Stimulated activated CD4-positive, alpha-beta T cell treated with anti-CD3 and anti-CD28 coated beads, TNF-alpha, amount 100 ng/mL, for 48 hours (primary cell): ENCODE measurements around the gene ZFP14.

Experiments used
- DNase-seq, 3 donors: peaks; one replicate each; pipeline ENCODE4 v3.0.0-alpha.2; 2020; ENCODE audit warnings: low read depth in 3 of 3

The ZFP14 gene

DNA sequence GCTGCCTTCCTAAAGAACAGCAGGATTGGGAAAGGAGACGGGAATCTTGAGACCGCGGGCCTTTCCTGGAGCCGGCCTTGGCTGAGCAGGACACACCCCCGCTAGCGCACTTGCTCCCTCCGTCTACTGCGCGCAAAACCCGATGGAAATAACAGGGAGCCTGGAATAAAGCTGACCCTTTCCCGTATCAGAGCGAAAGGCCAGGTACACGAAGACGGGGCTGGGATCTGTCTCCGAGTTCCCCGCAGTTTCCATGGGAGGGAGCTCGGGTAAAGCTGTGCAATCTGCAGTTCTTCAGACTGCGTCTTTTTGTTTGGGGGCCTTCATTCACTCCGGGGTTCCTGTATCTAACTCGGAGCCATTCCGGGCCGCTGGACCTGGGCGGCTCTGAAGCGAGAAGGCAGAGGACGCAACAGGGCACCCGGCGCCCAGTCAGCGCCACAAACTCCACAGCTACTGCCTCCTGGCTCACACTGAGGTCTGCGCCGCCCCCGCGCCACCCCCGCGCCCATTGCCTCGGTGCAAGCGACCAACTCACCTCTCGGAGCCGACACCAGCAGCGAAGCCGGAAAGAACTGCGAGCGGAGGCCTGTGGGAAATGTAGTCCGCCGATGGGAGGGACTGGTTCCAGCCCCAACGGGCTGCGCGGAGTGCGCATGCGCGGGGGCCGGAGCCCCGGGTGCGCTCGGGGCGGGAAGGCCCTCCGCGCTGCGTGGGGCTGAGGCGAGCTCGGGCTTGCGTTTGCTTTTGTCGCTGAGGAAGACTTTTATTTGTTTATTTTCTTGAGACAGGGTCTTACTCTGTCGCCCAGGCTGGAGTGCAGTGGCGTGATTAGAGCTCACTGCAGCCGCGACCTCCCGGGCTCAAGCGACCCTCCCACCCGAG lies at the start of gene ZFP14:
Gene ZFP14, minus strand, starts transcription at position 577 of the 885 bp plus-strand sequence. CDS start 11,309 bp downstream, outside the sequence.
- DNase-seq: peak; percentile 88 to 91 (median 89)

DNA sequence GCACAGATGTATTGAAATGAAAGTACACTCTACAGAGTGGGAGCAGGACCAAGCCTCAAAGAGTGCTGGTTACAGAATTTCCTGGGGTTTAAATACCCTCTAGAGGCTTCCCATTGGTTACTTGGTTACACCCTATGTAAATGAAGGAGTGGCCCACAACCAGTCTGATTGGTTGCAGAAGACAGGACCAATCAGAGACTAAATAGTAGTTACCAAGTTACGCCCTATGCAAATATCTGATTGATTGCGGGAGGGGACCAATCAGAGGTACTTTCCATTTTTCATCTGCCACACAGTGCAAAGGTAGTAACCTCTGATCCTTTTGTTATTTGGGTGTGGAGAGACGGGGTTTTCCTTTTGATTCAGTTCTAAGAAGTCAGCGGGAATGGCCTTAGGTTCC lies 44.9 kb upstream of the ZFP14 start:
- no peak for DNase-seq

DNA sequence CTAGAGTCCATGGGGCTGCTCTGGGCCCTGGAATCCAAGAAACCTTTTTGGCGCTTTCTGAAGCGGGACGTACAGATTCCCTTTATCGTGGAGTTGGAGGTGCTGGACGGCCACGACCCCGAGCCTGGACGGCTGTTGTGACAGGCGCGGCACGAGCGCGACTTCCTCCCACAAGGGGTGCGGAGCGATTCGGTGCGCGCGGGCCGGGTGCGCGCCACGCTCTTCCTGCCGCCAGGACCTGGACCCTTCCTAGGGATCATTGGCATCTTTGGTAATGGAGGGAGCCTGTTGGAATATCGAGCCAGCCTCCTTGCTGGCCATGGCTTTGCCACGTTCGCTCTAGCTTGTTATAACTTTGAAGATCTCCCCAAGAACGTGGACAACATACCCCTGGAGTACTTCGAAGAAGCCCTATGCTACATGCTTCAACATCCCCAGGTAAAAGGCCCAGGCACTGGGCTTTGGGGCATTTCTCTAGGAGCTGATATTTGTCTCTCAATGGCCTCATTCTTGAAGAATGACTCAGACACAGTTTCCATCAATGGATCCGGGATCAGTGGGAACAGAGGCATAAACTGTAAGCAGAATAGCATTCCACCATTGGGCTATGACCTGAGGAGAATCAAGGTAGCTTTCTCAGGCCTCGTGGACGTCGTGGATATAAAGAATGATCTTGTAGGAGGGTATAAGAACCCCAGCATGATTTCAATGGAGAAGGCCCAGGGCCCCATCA lies 42.9 kb upstream of the ZFP14 start:
- DNase-seq: no peak

DNA sequence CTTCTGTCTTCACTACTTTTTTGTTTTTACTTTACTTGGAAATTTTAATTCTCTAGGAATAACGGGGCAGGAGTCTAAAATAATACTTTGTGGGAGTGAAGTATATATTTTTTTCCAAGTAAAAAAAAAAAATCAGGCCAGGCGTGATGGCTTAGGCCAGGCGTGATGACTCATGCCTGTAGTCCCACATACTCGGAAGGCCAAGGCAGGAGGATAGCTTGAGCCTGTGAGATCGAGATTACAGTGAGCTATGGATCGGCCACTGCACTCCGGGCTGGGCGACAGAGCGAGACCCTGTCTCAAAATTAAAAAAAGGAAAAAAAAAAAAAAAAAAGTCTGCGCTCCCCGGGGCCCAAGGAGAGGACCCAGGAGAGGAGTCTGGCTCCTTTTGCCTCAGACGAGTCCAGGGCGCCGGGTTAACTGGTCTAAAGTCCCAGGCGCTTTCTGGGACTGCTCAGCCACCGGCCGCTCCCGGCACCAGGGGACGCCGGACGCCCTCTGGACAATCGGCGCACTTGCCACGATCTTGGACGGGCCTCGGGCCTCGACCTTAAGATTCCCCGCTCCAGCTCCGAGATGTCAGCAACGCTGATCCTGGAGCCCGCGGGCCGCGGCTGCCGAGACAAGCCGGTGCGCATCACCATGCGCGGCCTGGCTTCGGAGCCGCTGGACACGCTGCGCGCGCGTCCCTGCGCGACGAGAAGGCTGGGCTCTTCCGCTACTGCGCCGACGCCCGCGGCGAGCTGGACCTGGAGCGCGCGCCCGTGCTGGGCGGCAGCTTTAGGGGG lies 42.2 kb upstream of the ZFP14 start:
- DNase-seq: no peak

DNA sequence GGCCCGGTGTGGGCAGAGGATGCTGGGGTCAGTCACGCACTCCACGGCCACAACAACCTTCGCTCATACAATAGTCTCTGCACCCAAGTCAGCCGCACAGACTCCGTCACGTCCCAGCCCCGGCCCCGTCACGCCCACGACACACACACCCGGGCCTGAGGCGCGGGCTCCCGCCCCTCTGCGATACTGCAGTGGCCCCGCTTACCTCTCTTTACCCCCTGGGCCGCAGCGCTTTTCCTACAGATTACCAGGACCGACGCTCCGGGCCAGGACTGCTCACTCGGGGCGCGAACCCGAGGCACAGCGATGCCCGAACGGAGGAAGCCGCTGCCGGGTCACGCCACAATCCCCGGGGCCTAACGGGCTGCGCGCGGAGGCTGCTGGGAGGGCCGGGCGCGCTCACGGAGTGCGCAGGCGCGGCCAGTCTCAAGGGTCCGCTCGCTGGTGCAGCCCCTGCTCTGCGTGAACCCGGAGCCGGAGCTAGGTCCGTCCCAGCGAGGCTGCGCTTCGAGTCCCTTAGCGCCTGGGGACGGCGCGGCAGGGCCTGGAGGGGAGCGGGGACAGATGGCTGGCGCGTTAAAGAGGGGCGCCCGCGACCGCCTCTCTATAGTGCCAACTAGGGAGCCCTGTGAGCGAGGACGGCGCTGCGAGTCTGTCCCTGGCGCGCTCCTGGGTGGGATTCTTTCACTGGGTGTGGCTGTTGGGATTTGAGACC lies 39.4 kb upstream of the ZFP14 start, which contains the start of gene ZFP82:
Gene ZFP82, minus strand, starts transcription at position 358 of the 715 bp plus-strand sequence. CDS start 8,855 bp downstream, outside the sequence.
- DNase-seq: peak; percentile 55 to 58 (median 55)

DNA sequence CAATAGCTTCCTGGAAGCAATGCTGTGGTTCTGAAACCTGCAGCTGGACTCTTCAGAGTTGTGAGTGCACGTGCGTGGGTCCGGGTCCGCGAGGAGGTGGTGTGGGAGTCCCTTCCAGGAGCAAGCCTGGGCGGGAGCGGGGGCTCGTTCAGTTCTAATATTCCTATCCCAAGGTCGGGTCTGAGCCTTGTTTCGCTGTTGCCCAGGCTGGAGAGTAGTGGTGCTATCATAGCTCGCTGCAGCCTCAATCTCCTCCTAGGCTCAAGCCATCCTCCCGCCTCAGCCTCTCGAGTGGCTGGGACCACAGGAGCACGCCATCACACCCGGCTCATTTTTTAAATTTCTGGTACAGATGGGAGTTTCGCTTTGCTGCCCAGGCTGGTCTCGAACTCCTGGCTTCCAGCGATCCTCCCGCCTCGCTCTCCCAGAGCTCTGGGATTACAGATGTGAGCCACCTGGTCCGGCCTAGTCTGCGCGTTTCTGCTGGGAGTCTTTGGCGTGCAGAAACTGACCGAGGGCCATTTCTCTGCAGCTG lies 38.8 kb upstream of the ZFP14 start:
- no peak for DNase-seq

DNA sequence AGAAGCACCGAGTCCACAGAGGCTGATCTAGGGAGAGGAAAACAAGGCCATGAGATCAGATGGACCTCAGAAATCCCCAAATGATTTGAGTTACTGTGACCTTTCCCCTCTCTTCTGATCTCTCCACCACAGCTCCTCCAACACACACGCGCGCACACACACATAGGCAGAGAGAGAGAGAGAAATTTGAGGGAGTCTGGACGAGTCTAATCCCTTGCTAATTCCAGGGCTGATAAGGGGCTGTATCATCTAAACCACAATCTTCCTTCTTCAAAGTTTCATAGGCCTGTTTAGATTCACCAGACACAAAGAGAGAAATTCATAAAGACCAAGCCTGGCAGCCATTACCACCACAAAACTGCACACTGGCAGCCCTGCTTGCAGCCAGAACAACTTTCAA lies 30.8 kb upstream of the ZFP14 start:
- no peak for DNase-seq

DNA sequence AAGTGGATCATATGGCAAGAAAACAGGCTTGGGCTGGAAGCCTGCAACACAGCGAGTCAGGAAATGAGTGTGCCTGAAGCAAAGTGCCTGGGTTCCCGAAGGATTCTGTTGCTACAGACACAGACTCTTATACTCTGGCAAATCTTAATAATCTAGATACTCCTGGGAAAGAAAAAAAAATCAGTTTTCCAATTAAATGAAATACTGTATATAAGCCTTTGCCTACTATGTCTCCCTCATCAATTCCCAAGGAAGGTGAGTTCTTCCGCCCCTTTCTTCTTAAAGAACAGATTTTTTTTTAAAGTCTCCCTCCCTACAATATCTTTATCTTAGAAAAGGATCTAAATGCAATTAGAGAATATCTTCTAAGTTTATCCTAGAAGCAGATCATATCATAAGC lies 29.1 kb upstream of the ZFP14 start:
- no peak for DNase-seq

DNA sequence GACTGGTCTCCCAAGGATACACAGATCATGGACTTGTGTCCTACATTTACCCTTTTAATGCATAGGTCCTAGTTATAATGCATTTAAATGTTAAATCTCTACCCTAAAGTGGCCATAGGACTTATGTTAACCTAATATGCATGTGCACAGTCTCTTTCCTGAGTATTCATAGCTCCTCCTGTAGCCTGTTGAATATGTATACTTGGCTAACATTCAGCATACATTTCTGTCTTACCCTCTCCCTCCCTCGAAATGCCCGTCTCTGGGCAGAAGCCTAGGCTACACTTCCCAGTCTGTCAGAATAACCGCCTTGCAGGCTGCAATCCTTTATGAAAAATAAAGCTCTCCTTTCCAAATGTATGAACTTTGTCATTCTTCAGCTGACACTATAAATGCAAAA lies 25.5 kb upstream of the ZFP14 start:
- no peak for DNase-seq

DNA sequence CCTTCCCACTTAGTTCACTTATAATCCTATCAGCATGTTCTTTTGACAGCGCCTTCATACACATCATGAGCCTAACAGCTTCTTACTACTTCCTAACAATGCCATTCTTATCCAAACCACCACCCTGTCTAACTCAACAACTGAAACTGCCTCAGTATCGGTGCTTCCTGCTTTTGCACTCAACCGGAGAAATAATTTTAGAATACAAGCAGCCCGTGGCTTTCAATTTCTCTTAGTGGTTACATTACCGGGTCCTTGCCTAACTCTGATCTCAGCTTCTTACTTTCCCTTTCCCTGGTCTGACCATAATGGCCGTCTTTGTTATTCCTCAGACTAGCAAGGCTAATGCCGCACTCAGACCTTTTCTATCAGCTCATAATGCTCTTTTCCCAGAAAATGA lies 22.5 kb upstream of the ZFP14 start:
- DNase-seq: no peak

DNA sequence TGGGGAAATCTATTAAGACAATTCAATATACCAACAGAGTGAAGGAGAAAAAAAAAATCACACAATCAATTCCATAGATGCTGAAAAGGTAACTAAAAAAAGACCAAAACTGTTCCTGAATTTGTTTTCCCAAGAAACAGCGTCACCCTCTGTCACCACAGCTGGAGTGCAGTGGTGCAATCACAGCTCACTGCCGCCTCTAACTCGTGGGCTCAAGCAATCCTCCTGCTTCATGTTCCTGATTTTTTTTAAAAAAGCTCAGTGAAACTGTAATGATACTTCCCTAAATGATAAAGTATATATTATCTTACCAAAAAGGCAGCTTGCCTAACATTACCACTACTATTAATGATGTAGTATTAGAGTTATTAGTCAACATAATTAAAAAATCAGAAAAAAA lies 19.6 kb upstream of the ZFP14 start:
- DNase-seq: no peak

DNA sequence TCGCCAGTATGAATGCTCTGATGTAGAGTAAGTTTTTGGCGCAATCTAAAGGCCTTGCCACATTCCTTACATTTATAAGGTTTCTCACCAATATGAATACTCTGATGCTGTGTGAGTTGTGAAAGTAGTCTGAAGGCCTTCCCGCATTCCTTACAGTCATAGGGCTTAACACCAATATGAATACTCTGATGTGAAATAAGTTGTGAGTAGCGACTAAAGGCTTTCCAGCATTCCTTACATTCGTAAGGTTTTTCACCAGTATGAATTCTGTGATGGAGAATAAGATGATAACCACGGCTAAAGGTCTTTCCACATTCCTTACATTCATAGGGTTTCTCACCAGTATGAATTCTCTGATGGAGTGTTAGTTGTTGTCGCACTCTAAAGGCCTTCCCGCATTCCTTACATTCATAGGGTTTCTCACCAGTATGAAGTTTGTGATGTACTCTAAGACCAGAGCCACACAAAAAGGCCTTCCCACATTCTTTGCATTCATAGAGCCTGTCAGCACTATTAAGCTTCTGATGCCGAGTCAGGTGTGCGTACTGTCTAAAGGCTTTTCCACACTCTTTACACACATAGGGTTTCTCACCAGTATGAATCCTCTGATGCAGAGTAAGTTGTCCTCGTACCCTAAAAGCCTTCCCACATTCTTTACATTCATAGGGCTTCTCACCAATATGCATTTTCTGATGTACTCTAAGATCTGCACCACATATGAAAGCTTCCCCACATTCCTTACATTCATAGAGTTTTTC lies 14.1 kb upstream of the ZFP14 start:
- DNase-seq: no peak

DNA sequence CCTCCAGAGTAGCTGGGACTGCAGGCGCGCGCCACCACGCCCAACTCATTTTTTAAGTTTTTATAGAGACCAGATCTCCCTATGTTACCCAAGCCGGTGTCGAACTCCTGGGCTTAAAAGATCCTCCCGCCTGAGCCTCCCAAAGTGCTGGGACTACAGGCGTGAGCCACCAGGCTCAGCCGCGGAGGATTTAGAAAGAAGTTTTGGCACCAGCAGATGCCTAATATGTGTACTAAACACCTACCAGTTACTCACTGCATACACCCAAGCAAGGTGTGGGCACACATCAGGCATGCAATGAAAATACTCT lies 464 bp upstream of the ZFP14 start:
- no peak for DNase-seq

DNA sequence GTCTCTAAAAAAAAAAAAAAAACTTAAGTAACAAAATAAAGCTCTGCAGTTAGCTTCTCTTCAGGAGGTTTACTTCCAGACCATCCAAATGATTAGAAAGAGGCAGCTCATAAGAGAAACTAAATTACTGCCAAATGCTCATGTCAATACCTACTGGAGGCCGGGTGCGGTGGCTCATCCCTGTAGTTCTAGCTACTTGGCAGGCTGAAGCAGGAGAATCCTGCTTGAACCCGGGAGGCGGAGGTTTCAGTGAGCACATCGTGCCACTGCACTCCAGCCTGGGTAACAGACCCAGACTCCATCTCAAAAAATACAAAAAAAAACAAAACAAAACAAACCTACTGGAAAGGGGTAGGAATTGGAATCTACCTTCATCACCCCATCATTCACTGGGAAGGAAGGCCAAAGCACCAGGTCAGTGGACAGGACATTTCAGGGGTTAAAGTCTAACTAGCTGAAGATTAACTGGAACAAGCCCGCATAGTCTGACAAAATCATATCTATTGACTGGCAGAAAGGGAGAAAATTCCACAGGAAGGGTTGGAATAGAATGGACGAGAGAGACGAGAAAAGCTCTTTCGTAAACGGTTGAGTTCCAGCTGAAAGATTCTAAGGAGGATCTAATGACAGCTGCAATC lies 1.3 kb downstream of the ZFP14 start:
- no peak for DNase-seq

DNA sequence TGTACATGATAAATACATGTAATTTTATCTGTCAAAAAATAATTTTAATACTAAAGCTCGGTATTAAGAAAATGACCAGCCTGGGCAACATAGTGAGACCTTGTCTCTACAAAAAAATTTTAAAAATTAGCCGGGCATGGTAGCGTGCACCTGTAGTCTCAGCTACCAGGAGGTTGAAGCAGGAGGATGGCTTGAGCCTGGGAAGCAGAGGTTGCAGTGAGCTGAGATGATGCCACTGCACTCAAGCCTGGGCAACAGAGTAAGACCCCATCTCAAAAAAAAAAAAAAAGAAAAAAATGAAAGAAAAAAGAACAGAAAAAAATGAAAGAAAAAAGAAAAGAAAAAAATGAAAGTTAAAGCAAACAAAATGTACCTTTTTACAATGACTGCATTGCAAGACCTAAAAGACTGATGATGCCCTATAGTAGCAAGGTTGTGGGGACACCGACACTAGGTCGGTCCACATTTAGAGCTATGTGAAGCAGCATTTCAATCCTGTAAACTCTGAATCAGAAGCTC lies 5.3 kb downstream of the ZFP14 start:
- DNase-seq: no peak

DNA sequence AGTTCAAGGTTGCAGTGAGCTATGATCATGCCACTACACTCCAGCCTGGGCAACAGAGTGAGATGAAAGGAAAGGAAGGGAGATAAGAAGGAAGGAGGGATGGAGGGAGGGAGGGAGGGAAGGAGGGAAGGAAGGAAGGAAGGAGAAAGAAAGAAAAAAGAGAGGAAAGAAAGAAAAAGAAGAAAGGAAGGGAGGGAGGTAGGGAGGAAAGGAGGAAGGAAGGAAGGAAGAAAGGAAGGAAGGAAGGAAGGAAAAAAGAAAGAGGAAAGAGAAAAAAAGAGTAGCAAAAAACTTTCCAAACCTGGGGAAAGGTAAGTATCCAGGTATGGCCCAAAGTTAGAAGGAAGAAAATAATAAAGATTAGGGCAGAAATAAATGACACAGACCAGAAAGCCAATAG lies 7.1 kb downstream of the ZFP14 start:
- no peak for DNase-seq

DNA sequence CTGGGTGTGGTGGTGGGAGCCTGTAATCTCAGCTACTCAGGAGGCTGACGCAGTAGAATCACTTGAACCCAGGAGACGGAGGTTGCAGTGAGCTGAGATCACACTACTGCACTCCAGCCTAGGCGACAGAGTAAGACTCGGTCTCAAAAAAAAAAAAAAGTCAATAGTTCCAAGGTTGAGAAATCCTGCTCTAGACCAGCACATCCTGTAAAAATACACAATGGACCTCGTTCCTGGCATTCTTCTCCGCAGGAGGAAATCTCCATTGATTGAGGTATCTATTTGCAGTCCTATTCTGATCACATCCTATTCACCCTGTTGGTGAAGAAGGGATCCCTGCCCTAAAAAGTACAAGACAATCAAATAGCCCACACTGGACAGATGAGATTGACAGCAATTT lies 15.2 kb downstream of the ZFP14 start:
- DNase-seq: no peak

DNA sequence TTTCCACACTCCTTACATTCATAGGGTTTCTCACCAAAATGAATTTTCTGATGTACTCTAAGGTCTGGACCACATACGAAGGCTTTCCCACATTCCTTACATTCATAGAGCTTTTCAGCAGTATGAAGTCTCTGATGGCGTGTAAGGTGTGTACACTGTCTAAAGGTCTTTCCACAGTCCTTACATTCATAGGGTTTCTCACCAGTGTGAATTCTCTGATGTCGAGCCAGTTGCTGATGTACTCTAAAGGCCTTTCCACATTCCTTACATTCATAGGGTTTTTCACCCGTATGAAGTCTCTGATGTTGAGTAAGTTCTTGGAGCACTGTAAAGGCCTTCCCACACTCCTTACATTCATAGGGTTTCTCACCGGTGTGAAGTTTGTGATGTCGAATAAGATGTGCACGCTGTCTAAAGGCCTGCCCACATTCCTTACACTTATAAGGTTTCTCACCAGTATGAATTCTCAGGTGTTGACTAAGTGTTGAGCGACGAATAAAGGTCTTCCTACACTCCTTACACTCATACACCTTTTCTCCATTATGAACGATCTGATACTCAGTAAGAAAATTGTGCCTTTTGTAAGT lies 38.1 kb downstream of the ZFP14 start:
- DNase-seq: no peak
